Epithelial cell of proximal tubule (primary cell): Measurements from ENCODE around the gene LRBA. TPM values are rescaled to one million over a fixed set of nuclear protein-coding genes. Genes with fewer than 3 reads are reported as not detected.

ENCODE experiments used
- DNase-seq: peaks from one replicate; pipeline ENCODE4 v3.0.0-alpha.2; 2011; ENCODE audit warnings: low read depth
- H3K4me3 ChIP-seq: 2 replicates; pipeline ENCODE4 v1.5.1; 2011; ENCODE audit warnings: low read depth, mild to moderate bottlenecking, low read length
- CTCF ChIP-seq: conservative IDR thresholded peaks from 2 replicates; pipeline ENCODE4 v1.5.1; 2012; ENCODE audit warnings: low read depth, mild to moderate bottlenecking, low read length
- total RNA-seq: library from RNA; depleted of rRNA; stranded (reverse); fragments of >200 nt; gene quantifications from 2 replicates; pipeline ENCODE4 v1.2.3, GENCODE V29; 2015

Gene LRBA
- total RNA-seq, 1 donor from 2014 or later: 58.9 TPM

GRCh38 chr4:150650751-150651150, 364.3 kb downstream of the LRBA start:
- no peak overlapping the region for H3K4me3 ChIP-seq
- DNase-seq: no peak
- no peak for TF ChIP-seq CTCF

DNA sequence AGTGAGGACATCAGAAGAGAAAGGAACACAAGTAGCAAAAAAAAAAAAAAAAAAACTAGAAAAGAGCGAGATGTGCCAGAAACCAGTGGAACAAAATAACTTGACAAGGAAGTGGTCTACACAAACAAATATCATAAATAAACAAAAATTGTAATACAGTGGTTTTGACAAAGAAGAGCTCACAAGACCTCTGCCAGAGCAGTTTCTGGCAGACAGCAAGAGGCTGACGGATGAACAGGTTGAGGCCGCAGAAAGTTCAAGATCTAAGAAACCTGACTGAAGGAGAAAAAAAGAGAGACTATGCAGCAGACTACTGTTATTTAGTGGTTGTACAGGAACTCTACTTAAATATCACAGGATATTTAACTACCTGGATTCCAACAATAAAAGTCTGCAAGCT, 367.0 kb downstream of the LRBA start:
- TF ChIP-seq CTCF: no peak
- H3K4me3 ChIP-seq: no peak overlapping the region
- no peak for DNase-seq

DNA sequence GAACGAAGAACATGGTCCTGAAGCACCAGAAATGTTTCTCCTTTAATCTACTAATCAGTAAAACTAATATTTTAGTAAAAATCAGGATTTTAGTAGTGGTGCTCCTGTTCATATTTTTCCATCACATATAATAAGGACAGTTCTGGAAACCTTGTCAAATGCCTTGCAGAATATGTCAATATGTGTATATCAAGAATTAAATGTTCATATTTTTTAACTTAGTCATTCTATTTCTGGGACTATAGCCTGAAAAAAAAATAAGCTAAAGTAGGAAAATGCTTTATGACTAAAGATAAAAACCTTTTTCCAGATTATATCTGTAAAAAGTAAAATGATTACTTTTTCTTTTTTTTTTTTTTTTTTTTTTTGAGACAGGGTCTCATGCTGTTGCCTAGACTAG, 368.1 kb downstream of the LRBA start:
- no peak for DNase-seq
- TF ChIP-seq CTCF: no peak
- no peak overlapping the region for H3K4me3 ChIP-seq

GRCh38 chr4:150641612-150642011, 373.5 kb downstream of the LRBA start:
- TF ChIP-seq CTCF: no peak
- no peak overlapping the region for H3K4me3 ChIP-seq
- DNase-seq: no peak

GRCh38 chr4:150632639-150633038, 382.4 kb downstream of the LRBA start:
- no peak for DNase-seq
- no peak for TF ChIP-seq CTCF

GRCh38 chr4:150628073-150628472, 387.0 kb downstream of the LRBA start:
- DNase-seq: no peak
- H3K4me3 ChIP-seq: no peak overlapping the region
- no peak for TF ChIP-seq CTCF

More at GRCh38 chr4:150632639-150633038, 382.4 kb downstream of the LRBA start:
- no peak overlapping the region for H3K4me3 ChIP-seq

DNA sequence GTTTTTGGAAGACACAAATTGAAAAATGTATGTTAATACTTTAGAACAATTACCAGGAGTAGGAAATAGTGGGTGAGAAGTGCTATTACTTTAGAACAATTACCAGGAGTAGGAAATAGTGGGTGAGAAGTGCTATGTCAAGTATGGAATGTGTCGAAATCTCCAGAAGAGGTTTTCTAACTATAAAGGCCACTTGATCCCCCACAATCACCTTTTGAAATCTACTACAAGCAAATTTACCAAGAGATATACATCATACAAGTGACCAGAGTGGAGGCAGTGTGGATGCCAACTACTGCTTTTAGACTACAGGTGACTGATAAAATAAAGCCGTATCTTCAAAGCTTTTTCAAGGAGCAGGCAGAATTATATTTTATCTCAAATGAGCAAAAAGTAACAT, 390.1 kb downstream of the LRBA start:
- TF ChIP-seq CTCF: no peak
- H3K4me3 ChIP-seq: no peak overlapping the region
- no peak for DNase-seq
